GM23248 (cell line): Measurements from ENCODE around the gene MYL4. TPM values are rescaled to one million over a fixed set of nuclear protein-coding genes. Genes with fewer than 3 reads are reported as not detected.

Experiments used
- DNase-seq: peaks from one replicate; pipeline ENCODE4 v3.0.0-alpha.2; 2015
- H2AFZ ChIP-seq: fragments of 200-600 bp; sonication (generic); 2 replicates; pipeline ENCODE4 v1.6.1; 2016; ENCODE audit warnings: antibody characterized with exemption
- H3F3A ChIP-seq: fragments of 200-600 bp; sonication (generic); 2 replicates; pipeline ENCODE4 v1.6.1; 2016; ENCODE audit warnings: mild to moderate bottlenecking, antibody characterized with exemption, mixed run types; ENCODE audit not compliant: insufficient read depth
- H3K27ac ChIP-seq: fragments of 200-600 bp; sonication (generic); 2 replicates; pipeline ENCODE4 v1.5.1; 2016; ENCODE audit warnings: mild to moderate bottlenecking
- H3K27me3 ChIP-seq: fragments of 200-600 bp; sonication (generic); replicated peaks from 2 replicates; pipeline ENCODE4 v1.6.1; 2016; ENCODE audit warnings: mild to moderate bottlenecking; ENCODE audit not compliant: insufficient read depth
- H3K36me3 ChIP-seq: fragments of 200-600 bp; sonication (generic); 2 replicates; pipeline ENCODE4 v1.6.1; 2016; ENCODE audit warnings: low read depth, mild to moderate bottlenecking
- H3K4me1 ChIP-seq: fragments of 200-600 bp; sonication (generic); 2 replicates; pipeline ENCODE4 v1.6.1; 2016; ENCODE audit warnings: mild to moderate bottlenecking; ENCODE audit not compliant: insufficient read depth
- H3K4me2 ChIP-seq: fragments of 200-600 bp; sonication (generic); one replicate; pipeline ENCODE4 v1.6.1; 2016; ENCODE audit warnings: mild to moderate bottlenecking; ENCODE audit not compliant: unreplicated experiment
- H3K4me3 ChIP-seq: fragments of 200-600 bp; sonication (generic); 2 replicates; pipeline ENCODE4 v1.5.1; 2016; ENCODE audit warnings: mild to moderate bottlenecking
- H3K79me2 ChIP-seq: fragments of 200-600 bp; sonication (generic); 2 replicates; pipeline ENCODE4 v1.6.1; 2016; ENCODE audit warnings: mild to moderate bottlenecking; ENCODE audit not compliant: insufficient read depth
- H3K9ac ChIP-seq: fragments of 200-600 bp; sonication (generic); 2 replicates; pipeline ENCODE4 v1.6.1; 2016; ENCODE audit warnings: mild to moderate bottlenecking
- H3K9me2 ChIP-seq: fragments of 200-600 bp; sonication (generic); 2 replicates; pipeline ENCODE4 v1.6.1; 2016; ENCODE audit warnings: mixed run types, mild to moderate bottlenecking, moderate library complexity; ENCODE audit not compliant: insufficient read depth
- H3K9me3 ChIP-seq: fragments of 200-600 bp; sonication (generic); one replicate; pipeline ENCODE4 v1.6.1; 2017; ENCODE audit warnings: low read depth
- H4K20me1 ChIP-seq: fragments of 200-600 bp; sonication (generic); 2 replicates; pipeline ENCODE4 v1.6.0; 2016; ENCODE audit not compliant: insufficient read depth
- EZH2 ChIP-seq: fragments of 200-600 bp; sonication (generic); IDR thresholded peaks from 2 replicates; pipeline ENCODE4 v1.6.1; 2018; ENCODE audit warnings: antibody characterized with exemption, mild to moderate bottlenecking; ENCODE audit not compliant: insufficient read depth, poor library complexity, severe bottlenecking
- EZH2phosphoT487 ChIP-seq: fragments of 200-600 bp; sonication (generic); IDR thresholded peaks from 2 replicates; pipeline ENCODE4 v1.6.1; 2018; ENCODE audit warnings: antibody characterized with exemption, moderate library complexity, mild to moderate bottlenecking, low read depth; ENCODE audit not compliant: insufficient read depth
- WGBS, 2 experiments: methylation state at CpG; one replicate each; pipeline ENCODE4 v1.1.6; 2015 to 2017; ENCODE audit warnings: low lambda C conversion rate in 2 of 2, low coverage in 1 of 2; ENCODE audit errors: missing lambda C conversion rate in 2 of 2; 5-methylcytosine and 5-hydroxymethylcytosine counted together
- in situ Hi-C: fragments of 300-500 bp; cut with MboI; formaldehyde crosslinking; loops from 2 replicates; pipeline ENCODE4 v1.15.0; 2020
- polyA plus RNA-seq: library from polyadenylated mRNA; unstranded; fragments of >200 nt; fragmentation: Nextera tagmentation; extraction: Ambion mirVana; gene quantifications from 2 replicates; pipeline ENCODE4 v1.2.1, GENCODE V29; 2016
- total RNA-seq: library from RNA; depleted of rRNA; stranded (reverse); fragments of >200 nt; shearing (Covaris generic); gene quantifications from 2 replicates; pipeline ENCODE4 v1.2.3, GENCODE V29; 2014

MYL4 gene
- total and polyA plus RNA-seq, 2 experiments from 2014 or later = not detected

DNA sequence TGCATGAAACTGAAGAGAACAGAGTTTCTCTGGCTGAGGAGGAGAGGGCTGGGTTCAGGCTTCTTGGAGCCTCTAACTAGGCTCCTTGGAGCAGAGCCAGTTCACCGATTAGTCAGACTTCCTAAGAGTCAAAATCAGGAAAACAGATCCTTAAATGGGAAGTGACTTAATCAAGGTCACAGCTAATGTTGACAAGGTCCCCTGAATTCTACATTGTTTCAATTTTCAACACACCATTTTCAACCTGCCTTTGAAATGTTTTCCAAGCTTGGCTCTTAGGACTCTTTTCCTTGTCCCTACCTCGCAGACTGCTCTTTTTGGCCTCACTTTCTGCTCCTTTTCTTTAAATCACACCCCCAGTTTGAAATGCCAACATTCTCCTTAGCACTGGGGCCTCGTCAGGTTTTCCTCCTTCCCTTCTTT, 16.3 kb downstream of the MYL4 start:
- Histone ChIP-seq H3K9ac (peak overlapping the region; percentile 37; the same call in 1 of the 2 replicates), H3F3A (peaks cover 18% of the 10 kb centered on the region), H3K79me2 (no peaks in the 10 kb centered on the region), H3K27ac (peak overlapping the region; percentile 48), H2AFZ (peak overlapping the region; percentile 71), H3K4me1 (peaks cover 24% of the 10 kb centered on the region), H3K9me2 (no peaks in the 10 kb centered on the region), H4K20me1 (no peaks in the 10 kb centered on the region), H3K36me3 (no peaks in the 10 kb centered on the region), H3K27me3 (no peaks in the 10 kb centered on the region), H3K9me3 (no peaks in the 10 kb centered on the region), H3K4me2 (peak overlapping the region; percentile 67), H3K4me3 (0 out of 2 replicates have a peak overlapping the region, but pooled peaks have one; percentile 1)
- TF ChIP-seq EZH2 = no peak
- in situ Hi-C loops = no loop called here
- DNase-seq = peak; percentile 95
- WGBS, 2 experiments = 27 to 30% methylated on average over 2 to 3 of the region's 3 CpGs

DNA sequence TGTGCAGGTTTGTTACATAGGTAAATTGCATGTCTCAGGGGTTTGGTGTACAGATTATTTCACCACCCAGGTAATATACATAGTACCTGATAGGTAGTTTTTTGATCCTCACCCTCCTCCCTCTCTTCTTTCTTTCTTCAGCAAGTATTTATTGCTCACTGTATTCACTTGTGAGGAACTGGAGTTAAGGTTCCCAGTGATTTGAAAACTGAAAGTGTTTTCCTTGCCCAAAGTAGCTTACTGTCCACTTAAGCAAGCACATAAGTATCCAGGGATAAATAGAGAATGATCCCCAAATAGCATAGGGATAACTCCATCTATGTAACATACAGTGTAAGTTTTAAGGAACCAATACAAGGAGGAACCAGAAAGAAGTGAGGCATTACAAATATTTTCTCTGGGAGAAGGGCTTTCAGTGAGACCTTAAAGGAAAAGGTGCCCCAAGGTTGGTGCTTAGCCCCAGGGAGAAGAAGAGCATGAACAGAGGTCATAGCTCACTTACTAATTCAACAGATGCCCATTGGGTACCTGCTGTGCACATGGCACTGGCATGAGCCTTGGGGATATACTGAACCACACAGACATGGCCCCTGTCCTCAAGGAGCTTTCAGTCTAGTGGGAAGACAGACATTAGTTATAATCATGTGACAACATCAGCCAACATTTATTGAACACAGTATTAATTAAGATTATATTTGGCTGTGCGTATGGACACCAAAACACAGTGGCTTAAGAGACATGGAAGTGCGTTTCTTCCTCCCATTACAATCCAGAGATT, 17.0 kb downstream of the MYL4 start:
- no peaks in the 10 kb centered on the region for H3K9me2 ChIP-seq
- H3K9me3 ChIP-seq = no peaks in the 10 kb centered on the region
- peak overlapping the region; percentile 67 for H3K4me2 ChIP-seq
- peaks cover 21% of the 10 kb centered on the region for H3F3A ChIP-seq
- no peaks in the 10 kb centered on the region for H3K36me3 ChIP-seq
- H4K20me1 ChIP-seq = no peaks in the 10 kb centered on the region
- no peak overlapping the region for H3K4me3 ChIP-seq
- WGBS, 2 experiments = 95 to 97% methylated on average over 2 of the region's 2 CpGs
- H2AFZ ChIP-seq = 0 out of 2 replicates have a peak overlapping the region, but pooled peaks have one; percentile 71
- H3K27me3 ChIP-seq = no peaks in the 10 kb centered on the region
- no peak for TF ChIP-seq EZH2
- no peak for TF ChIP-seq EZH2phosphoT487
- 0 out of 2 replicates have a peak overlapping the region, but pooled peaks have one; percentile 5 for H3K9ac ChIP-seq
- H3K4me1 ChIP-seq = peaks cover 25% of the 10 kb centered on the region
- H3K27ac ChIP-seq = peak overlapping the region; percentile 48; the same call in 1 of the 2 replicates
- DNase-seq = peak; percentile 18
- H3K79me2 ChIP-seq = no peaks in the 10 kb centered on the region
- in situ Hi-C loops = no loop called here

DNA sequence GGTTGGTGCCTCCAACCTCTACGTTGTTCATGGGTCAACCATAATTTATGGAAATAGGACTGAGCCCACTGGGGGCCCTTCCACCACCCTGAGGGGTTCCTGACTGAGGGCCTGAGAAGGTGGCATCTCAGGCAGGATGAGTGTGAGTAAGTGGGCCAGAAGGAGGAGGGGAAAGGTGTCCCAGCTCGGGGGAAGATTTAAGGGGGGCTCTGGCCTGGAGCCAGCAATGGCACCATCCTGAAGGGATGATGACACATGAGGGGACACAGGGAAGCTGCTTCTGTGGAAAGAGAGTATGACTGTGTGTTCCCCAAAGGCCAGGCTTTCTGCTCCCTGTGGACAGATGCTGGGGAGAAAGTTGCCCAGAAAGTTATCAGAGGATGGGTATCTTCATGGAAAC, 18.7 kb downstream of the MYL4 start:
- Histone ChIP-seq H3K9ac (no peak overlapping the region), H3K27me3 (no peaks in the 10 kb centered on the region), H3K4me3 (no peak overlapping the region), H3K36me3 (no peaks in the 10 kb centered on the region), H3F3A (peaks cover 21% of the 10 kb centered on the region), H3K27ac (no peak overlapping the region), H3K9me2 (no peaks in the 10 kb centered on the region), H4K20me1 (no peaks in the 10 kb centered on the region), H3K9me3 (no peaks in the 10 kb centered on the region), H3K4me2 (no peak overlapping the region), H2AFZ (no peak overlapping the region), H3K4me1 (peaks cover 25% of the 10 kb centered on the region), H3K79me2 (no peaks in the 10 kb centered on the region)
- in situ Hi-C loops = no loop called here
- 73 to 100% methylated on average over 1 to 2 of the region's 2 CpGs for WGBS, 2 experiments
- no peak for DNase-seq
- no peak for TF ChIP-seq EZH2
- TF ChIP-seq EZH2phosphoT487 = no peak

DNA sequence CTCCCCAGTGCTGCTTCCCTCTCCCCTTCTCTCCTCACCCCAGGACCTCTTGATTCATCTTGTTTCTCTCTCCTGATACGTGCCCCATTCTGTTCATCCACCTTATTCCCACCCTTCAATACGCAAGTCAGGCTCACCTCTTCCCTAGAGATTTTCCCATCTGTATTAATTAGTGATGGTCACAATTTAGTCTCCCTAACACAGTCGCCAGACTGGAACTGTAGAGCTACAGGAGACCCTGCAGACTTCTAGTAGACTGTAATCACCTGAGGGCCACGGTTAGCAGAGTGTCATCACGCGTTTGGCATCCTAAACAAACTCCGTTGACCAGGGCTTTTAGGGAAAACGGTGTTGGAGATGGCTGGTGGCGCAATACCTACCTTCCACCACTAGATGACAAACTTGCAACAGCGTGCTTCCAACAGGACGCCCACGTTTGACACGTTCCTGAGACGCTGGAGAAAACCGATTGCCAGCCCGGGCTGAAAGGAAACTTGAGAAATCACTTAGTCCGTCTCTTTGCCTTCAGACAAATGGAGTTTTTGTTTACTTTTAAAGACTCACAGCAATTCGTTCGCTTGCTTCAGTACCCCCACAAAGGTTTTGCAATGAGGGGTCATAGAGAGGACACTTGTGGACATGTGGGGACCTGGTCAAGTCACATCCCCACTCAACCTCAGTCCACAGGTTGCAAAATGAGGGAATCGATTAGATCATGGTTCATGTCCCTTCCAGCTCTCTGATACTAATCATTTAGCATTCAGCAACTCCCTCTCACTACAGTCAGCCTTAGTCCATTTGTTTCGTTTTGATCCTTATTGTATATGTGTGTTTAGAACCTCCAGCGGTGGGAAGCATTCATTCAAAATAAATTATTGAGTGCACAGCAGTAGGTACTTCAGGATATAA, 20.6 kb downstream of the MYL4 start:
- peak overlapping the region; percentile 68 for H3K9ac ChIP-seq
- peak; percentile 98 for DNase-seq

More for the DNA sequence above, 20.6 kb downstream of the MYL4 start:
- Histone ChIP-seq H3K9me2 (no peaks in the 10 kb centered on the region), H2AFZ (peak overlapping the region; percentile 82), H3K9me3 (no peaks in the 10 kb centered on the region), H4K20me1 (no peaks in the 10 kb centered on the region), H3F3A (peaks cover 21% of the 10 kb centered on the region), H3K36me3 (no peaks in the 10 kb centered on the region), H3K79me2 (no peaks in the 10 kb centered on the region), H3K4me1 (peaks cover 23% of the 10 kb centered on the region), H3K4me2 (peak overlapping the region; percentile 87), H3K4me3 (peak overlapping the region; percentile 66), H3K27ac (peak overlapping the region; percentile 52), H3K27me3 (no peaks in the 10 kb centered on the region)
- TF ChIP-seq EZH2phosphoT487 (no peak), EZH2 (no peak)
- in situ Hi-C loops = loop anchor here (10.0 kb wide), 1 partner anchor 85 kb away; no protein-coding TSS in a partner anchor
- 6 to 7% methylated on average over 22 of the region's 22 CpGs for WGBS, 2 experiments
